Mesenchymal stem cell (in vitro differentiated cells and primary cell): ENCODE data around the gene FARS2.

Experiments used
- DNase-seq: peaks from one replicate; pipeline ENCODE4 v3.0.0-alpha.2; 2013
- H2AFZ ChIP-seq: one replicate; pipeline ENCODE4 v1.6.1; 2013; ENCODE audit warnings: low read depth, mild to moderate bottlenecking, control low read depth, inconsistent platforms, low read length, moderate library complexity
- H2AK5ac ChIP-seq: 2 replicates; pipeline ENCODE4 v1.6.1; 2013; ENCODE audit warnings: low read length, moderate library complexity, mild to moderate bottlenecking, inconsistent platforms; ENCODE audit not compliant: severe bottlenecking
- H2BK120ac ChIP-seq: one replicate; pipeline ENCODE4 v1.6.1; 2013; ENCODE audit warnings: low read depth, mild to moderate bottlenecking, inconsistent platforms, low read length, moderate library complexity
- H2BK12ac ChIP-seq, 2 experiments: one replicate each; pipeline ENCODE4 v1.6.1; 2013; ENCODE audit warnings: inconsistent platforms in 2 of 2, low read length in 2 of 2, mild to moderate bottlenecking in 2 of 2, moderate library complexity in 2 of 2, control low read depth in 1 of 2
- H2BK15ac ChIP-seq: one replicate; pipeline ENCODE4 v1.6.1; 2013; ENCODE audit warnings: mild to moderate bottlenecking, low read depth, inconsistent platforms; ENCODE audit not compliant: poor library complexity, severe bottlenecking
- H2BK5ac ChIP-seq: 2 replicates; pipeline ENCODE4 v1.6.1; 2013; ENCODE audit warnings: low read depth, mild to moderate bottlenecking, low read length, control low read depth, inconsistent platforms; ENCODE audit not compliant: poor library complexity, severe bottlenecking
- H3K14ac ChIP-seq, 2 experiments: one replicate each; pipeline ENCODE4 v1.6.1; 2013; ENCODE audit warnings: inconsistent platforms in 2 of 2, low read length in 2 of 2, control low read depth in 1 of 2, mild to moderate bottlenecking in 1 of 2, moderate library complexity in 1 of 2
- H3K18ac ChIP-seq, 2 experiments: one replicate each; pipeline ENCODE4 v1.6.1; 2013; ENCODE audit warnings: inconsistent platforms in 2 of 2, low read length in 2 of 2, control low read depth in 1 of 2, low read depth in 1 of 2, mild to moderate bottlenecking in 1 of 2
- H3K23ac ChIP-seq, 2 experiments: one replicate each; pipeline ENCODE4 v1.6.1; 2013; ENCODE audit warnings: inconsistent platforms in 2 of 2, low read length in 2 of 2, mild to moderate bottlenecking in 2 of 2, moderate library complexity in 2 of 2, control low read depth in 1 of 2
- H3K27ac ChIP-seq: 2 replicates; pipeline ENCODE4 v1.5.1; 2013; ENCODE audit warnings: mild to moderate bottlenecking, moderate library complexity, low read length, control low read depth, inconsistent platforms; ENCODE audit not compliant: poor library complexity, severe bottlenecking
- H3K27me3 ChIP-seq, 2 experiments: 2 replicates each; pipeline versions ENCODE4 v1.6.1 to v1.7.0; 2013; ENCODE audit warnings: low read length in 2 of 2, mild to moderate bottlenecking in 2 of 2, moderate library complexity in 2 of 2, control low read depth in 1 of 2, inconsistent platforms in 1 of 2; ENCODE audit not compliant: control insufficient read depth in 1 of 2, insufficient read depth in 1 of 2
- H3K36me3 ChIP-seq, 2 experiments: 2 replicates each; pipeline versions ENCODE4 v1.6.1 to v1.7.0; 2013; ENCODE audit warnings: low read length in 2 of 2, control low read depth in 1 of 2, inconsistent platforms in 1 of 2, low read depth in 1 of 2, mild to moderate bottlenecking in 1 of 2; ENCODE audit not compliant: insufficient read depth in 2 of 2, control insufficient read depth in 1 of 2
- H3K4ac ChIP-seq, 2 experiments: one replicate each; pipeline ENCODE4 v1.6.1; 2013; ENCODE audit warnings: inconsistent platforms in 2 of 2, low read length in 2 of 2, mild to moderate bottlenecking in 2 of 2, moderate library complexity in 2 of 2, control low read depth in 1 of 2, low read depth in 1 of 2
- H3K4me1 ChIP-seq: 2 replicates; pipeline ENCODE4 v1.6.1; 2013; ENCODE audit warnings: low read depth, low read length, control low read depth; ENCODE audit not compliant: control insufficient read depth, insufficient read depth
- H3K4me2 ChIP-seq: 2 replicates; pipeline ENCODE4 v1.6.1; 2013; ENCODE audit warnings: low read length, mild to moderate bottlenecking, inconsistent platforms; ENCODE audit not compliant: poor library complexity, severe bottlenecking
- H3K4me3 ChIP-seq, 2 experiments: 2 replicates each; pipeline versions ENCODE4 v1.5.1 to v1.7.0; 2013; ENCODE audit warnings: low read length in 2 of 2, mild to moderate bottlenecking in 2 of 2, control low read depth in 1 of 2, low read depth in 1 of 2; ENCODE audit not compliant: insufficient read depth in 1 of 2
- H3K79me1 ChIP-seq: replicated peaks from 2 replicates; pipeline ENCODE4 v1.6.1; 2013; ENCODE audit warnings: mild to moderate bottlenecking, control low read depth, low read length, inconsistent platforms; ENCODE audit not compliant: poor library complexity, severe bottlenecking
- H3K9ac ChIP-seq: 2 replicates; pipeline ENCODE4 v1.7.0; 2013; ENCODE audit warnings: mild to moderate bottlenecking, low read length, moderate library complexity
- H3K9me3 ChIP-seq: 2 replicates; pipeline ENCODE4 v1.7.0; 2013; ENCODE audit warnings: mild to moderate bottlenecking, low read length; ENCODE audit not compliant: control insufficient read depth
- H4K8ac ChIP-seq: one replicate; pipeline ENCODE4 v1.6.1; 2013; ENCODE audit warnings: inconsistent platforms, mild to moderate bottlenecking, low read length, moderate library complexity
- H4K91ac ChIP-seq: one replicate; pipeline ENCODE4 v1.6.1; 2013; ENCODE audit warnings: mild to moderate bottlenecking, low read length, inconsistent platforms
- WGBS: methylation state at CpG from one replicate; pipeline ENCODE4 v1.1.7; 2013; ENCODE audit warnings: mixed read lengths; 5-methylcytosine and 5-hydroxymethylcytosine counted together

The FARS2 gene

DNA sequence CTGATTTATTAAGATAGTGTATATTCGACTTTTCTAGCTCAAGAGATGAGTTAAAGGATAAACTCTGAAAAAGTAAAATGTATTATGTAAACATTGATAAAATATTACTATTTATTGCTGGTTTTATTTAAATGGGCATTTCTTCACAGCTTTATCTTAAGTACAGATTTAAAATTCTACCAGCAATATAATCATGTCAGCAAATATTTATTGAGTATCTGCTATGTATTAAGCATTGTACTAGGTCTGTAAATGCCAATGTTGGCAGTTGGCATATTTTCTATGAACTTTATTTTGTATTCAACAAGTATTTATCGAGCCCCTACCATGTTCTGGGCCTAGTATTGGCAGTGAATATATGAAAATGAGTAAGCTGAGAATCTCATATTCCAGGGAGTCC lies 231.0 kb downstream of the FARS2 start:
- Histone ChIP-seq H3K18ac (no peak overlapping the region), H3K4me3 (no peak overlapping the region), H2BK15ac (no peak overlapping the region), H3K27ac (no peak overlapping the region), H2AFZ (no peak overlapping the region), H3K23ac (no peak overlapping the region), H3K4me2 (no peak overlapping the region), H3K9ac (no peak overlapping the region), H3K36me3 (peaks cover 0 to 5% of the 10 kb centered on the region in 2 experiments), H3K4me1 (no peaks in the 10 kb centered on the region), H3K79me1 (peaks cover 9% of the 10 kb centered on the region), H2BK12ac (no peak overlapping the region), H4K91ac (no peak overlapping the region), H3K9me3 (no peaks in the 10 kb centered on the region), H3K4ac (no peak overlapping the region), H2BK120ac (no peak overlapping the region), H4K8ac (no peak overlapping the region), H2AK5ac (no peak overlapping the region), H3K14ac (no peak overlapping the region), H2BK5ac (no peak overlapping the region), H3K27me3 (no peaks in the 10 kb centered on the region)
- no peak for DNase-seq
- WGBS, result 100% methylated on average over 1 of the region's 2 CpGs

GRCh38 chr6:5493806-5494205 lies 232.5 kb downstream of the FARS2 start:
- no peaks in the 10 kb centered on the region for H3K9me3 ChIP-seq
- H3K9ac ChIP-seq, result no peak overlapping the region
- no peak overlapping the region for H4K91ac ChIP-seq
- no peak overlapping the region for H3K14ac ChIP-seq
- 95% methylated on average over 1 of the region's 2 CpGs for WGBS
- H2BK120ac ChIP-seq, result no peak overlapping the region
- no peak for DNase-seq
- H2AFZ ChIP-seq, result no peak overlapping the region
- no peak overlapping the region for H3K18ac ChIP-seq
- no peaks in the 10 kb centered on the region for H3K4me1 ChIP-seq
- H2BK12ac ChIP-seq, result no peak overlapping the region
- no peak overlapping the region for H3K4ac ChIP-seq
- no peak overlapping the region for H2AK5ac ChIP-seq
- no peak overlapping the region for H3K4me3 ChIP-seq
- no peak overlapping the region for H3K4me2 ChIP-seq
- no peaks in the 10 kb centered on the region for H3K27me3 ChIP-seq
- no peak overlapping the region for H3K23ac ChIP-seq
- peaks cover 9% of the 10 kb centered on the region for H3K79me1 ChIP-seq
- no peak overlapping the region for H4K8ac ChIP-seq
- no peak overlapping the region for H2BK15ac ChIP-seq
- no peak overlapping the region for H2BK5ac ChIP-seq
- H3K36me3 ChIP-seq, result no peaks in the 10 kb centered on the region
- H3K27ac ChIP-seq, result no peak overlapping the region

DNA sequence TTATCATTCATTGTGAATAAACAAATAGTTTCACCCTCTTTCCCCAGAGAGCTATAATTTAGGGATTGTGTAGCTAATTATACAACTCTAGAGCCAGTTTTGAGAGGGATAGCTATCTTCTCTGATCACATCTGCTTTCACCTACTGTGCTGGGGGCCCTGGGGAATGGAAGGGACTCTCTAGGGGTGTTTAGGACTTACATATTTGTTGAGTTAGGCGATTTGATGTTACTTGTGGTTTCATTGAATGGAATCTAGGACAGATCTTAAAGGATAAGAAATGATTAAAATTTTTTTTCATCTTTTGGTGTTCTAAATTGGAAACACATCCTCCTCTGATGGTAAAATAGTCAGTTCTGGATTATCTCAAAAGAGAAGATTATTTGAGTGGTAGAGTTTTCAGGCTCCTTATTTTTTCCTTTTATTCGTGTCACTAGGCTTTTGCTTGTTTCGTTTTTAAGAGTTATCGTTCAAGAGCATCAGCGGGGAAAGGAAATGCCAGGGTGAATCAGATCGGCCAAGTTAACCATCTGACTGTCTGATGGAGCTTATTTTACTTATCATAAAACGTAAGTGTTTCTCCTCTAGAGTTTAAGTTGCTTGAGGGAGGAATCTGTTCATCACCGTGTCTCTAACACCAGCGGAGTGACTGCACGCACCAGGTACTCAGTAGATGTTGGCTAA lies 236.7 kb downstream of the FARS2 start:
- Histone ChIP-seq H3K14ac (no peak overlapping the region), H3K27ac (peak overlapping the region; percentile 74), H3K4me2 (peak overlapping the region; percentile 47), H4K8ac (no peak overlapping the region), H3K9me3 (no peaks in the 10 kb centered on the region), H3K79me1 (peaks cover 10% of the 10 kb centered on the region), H3K4me3 (peak overlapping the region in 1 of 2 experiments; percentile 69), H3K18ac (no peak overlapping the region), H2BK15ac (no peak overlapping the region), H2AK5ac (no peak overlapping the region), H2BK120ac (no peak overlapping the region), H4K91ac (no peak overlapping the region), H3K9ac (peak overlapping the region; percentile 80), H3K27me3 (no peaks in the 10 kb centered on the region), H3K4ac (no peak overlapping the region), H3K4me1 (no peaks in the 10 kb centered on the region), H2AFZ (no peak overlapping the region), H3K23ac (no peak overlapping the region), H2BK12ac (no peak overlapping the region), H3K36me3 (no peaks in the 10 kb centered on the region), H2BK5ac (no peak overlapping the region)
- DNase-seq, result peak; percentile 92
- WGBS, result 3% methylated on average over 9 of the region's 10 CpGs

DNA sequence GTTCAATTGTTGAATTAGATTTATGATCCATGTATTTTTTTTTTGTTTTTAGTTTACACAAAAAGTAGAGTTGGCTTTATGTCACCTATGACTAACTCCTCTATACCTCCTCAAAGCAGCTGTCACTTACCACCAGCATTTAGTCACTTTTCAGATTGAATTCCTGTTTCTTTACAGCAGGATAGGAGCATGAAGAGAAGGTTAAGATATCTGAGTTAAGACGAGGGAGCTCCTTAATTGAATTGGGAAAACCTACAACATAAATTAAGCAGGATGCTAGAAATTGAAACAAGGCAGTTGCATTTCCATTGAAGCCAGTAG lies 237.2 kb downstream of the FARS2 start:
- H3K27ac ChIP-seq, result peak overlapping the region; percentile 74
- H3K4me2 ChIP-seq, result peak overlapping the region; percentile 31
- no peak overlapping the region for H2BK12ac ChIP-seq
- H2BK5ac ChIP-seq, result no peak overlapping the region
- H3K9ac ChIP-seq, result peak overlapping the region; percentile 80
- H3K18ac ChIP-seq, result no peak overlapping the region
- H3K4me3 ChIP-seq, result peak overlapping the region in 1 of 2 experiments; percentile 69
- WGBS, result 0% methylated on average over 1 of the region's 1 CpG
- no peak for DNase-seq
- no peak overlapping the region for H2AK5ac ChIP-seq
- no peak overlapping the region for H2AFZ ChIP-seq
- H4K8ac ChIP-seq, result no peak overlapping the region
- no peak overlapping the region for H4K91ac ChIP-seq
- no peak overlapping the region for H3K23ac ChIP-seq
- H3K4ac ChIP-seq, result no peak overlapping the region
- H3K79me1 ChIP-seq, result peaks cover 10% of the 10 kb centered on the region
- H2BK120ac ChIP-seq, result no peak overlapping the region
- H3K36me3 ChIP-seq, result no peaks in the 10 kb centered on the region
- no peaks in the 10 kb centered on the region for H3K27me3 ChIP-seq
- no peaks in the 10 kb centered on the region for H3K9me3 ChIP-seq
- no peak overlapping the region for H2BK15ac ChIP-seq
- H3K4me1 ChIP-seq, result no peaks in the 10 kb centered on the region
- H3K14ac ChIP-seq, result no peak overlapping the region
